Peyer's patch (tissue), 4 donors: Measurements from ENCODE around the gene DNAJC6.

Experiments
- CTCF ChIP-seq, 6 experiments: fragments of 450-650 bp in 4 of 6; fragments of 200-600 bp in 2 of 6; sonication (generic) in 1 of 6; IDR thresholded peaks; one replicate each; pipeline ENCODE4 v1.5.1; 2017 to 2019; ENCODE audit warnings: antibody characterized with exemption in 6 of 6, mild to moderate bottlenecking in 3 of 6, moderate library complexity in 1 of 6
- POLR2A ChIP-seq, 2 donors: fragments of 450-650 bp; IDR thresholded peaks; one replicate each; pipeline ENCODE4 v1.5.1; 2017; ENCODE audit warnings: antibody characterized with exemption in 2 of 2, mild to moderate bottlenecking in 2 of 2, moderate library complexity in 2 of 2

GRCh38 chr1:65372557-65372956 lies 63.2 kb downstream of the DNAJC6 start:
- no peak for TF ChIP-seq POLR2A (IDR thresholded peaks at IDR 0.05)
- no peak for TF ChIP-seq CTCF (IDR thresholded peaks at IDR 0.05)
